Stimulated activated CD4-positive, alpha-beta T cell treated with anti-CD3 and anti-CD28 coated beads, Interleukin-2, amount 100 ng/mL, for 24 hours (primary cell): ENCODE data around the gene DOCK8.
A peak's percentile ranks its signal among the peaks of the same experiment; 100 is the strongest.

Source experiments
- DNase-seq, 2 donors: peaks; one replicate each; pipeline ENCODE4 v3.0.0-alpha.2; 2020

DOCK8 gene

GRCh38 chr9:469672-470551 is 255.2 kb downstream of the DOCK8 start:
- DNase-seq: peak; percentile 82 to 89

- peak; percentile 5 to 36 for DNase-seq
Observed at GRCh38 chr9:470552-471194, 256.0 kb downstream of the DOCK8 start.

GRCh38 chr9:471320-471719 is 256.7 kb downstream of the DOCK8 start:
- DNase-seq: no peak

GRCh38 chr9:472479-473075 is 257.9 kb downstream of the DOCK8 start:
- no peak for DNase-seq

GRCh38 chr9:477193-477592 is 262.5 kb downstream of the DOCK8 start:
- no peak for DNase-seq

GRCh38 chr9:479304-479970 is 264.8 kb downstream of the DOCK8 start:
- no peak for DNase-seq

GRCh38 chr9:479971-480350 is 265.3 kb downstream of the DOCK8 start:
- no peak for DNase-seq

GRCh38 chr9:482739-483138 is 268.1 kb downstream of the DOCK8 start:
- DNase-seq: no peak

- no peak for DNase-seq
Observed at GRCh38 chr9:486156-486555, 271.5 kb downstream of the DOCK8 start.

GRCh38 chr9:487429-487828 is 272.8 kb downstream of the DOCK8 start:
- no peak for DNase-seq

GRCh38 chr9:488448-488847 is 273.8 kb downstream of the DOCK8 start:
- no peak for DNase-seq

GRCh38 chr9:489198-490197 is 274.8 kb downstream of the DOCK8 start:
- DNase-seq: no peak

GRCh38 chr9:494764-495163 is 280.1 kb downstream of the DOCK8 start:
- DNase-seq: no peak

GRCh38 chr9:495739-496138 is 281.1 kb downstream of the DOCK8 start:
- no peak for DNase-seq

- DNase-seq: no peak
Observed at GRCh38 chr9:503326-503725, 288.7 kb downstream of the DOCK8 start.

- peak; percentile 76 to 77 for DNase-seq
Observed at GRCh38 chr9:503881-504852, 289.5 kb downstream of the DOCK8 start, which contains the start of gene KANK1. Gene KANK1, plus strand, starts transcription at chr9:504695.

GRCh38 chr9:504921-505740 is 290.5 kb downstream of the DOCK8 start:
- peak; percentile 19 to 29 for DNase-seq

- no peak for DNase-seq
Observed at GRCh38 chr9:505741-506059, 291.0 kb downstream of the DOCK8 start.

- no peak for DNase-seq
Observed at GRCh38 chr9:506281-506680, 291.6 kb downstream of the DOCK8 start.

- no peak for DNase-seq
Observed at GRCh38 chr9:511861-512260, 297.2 kb downstream of the DOCK8 start.
